ENCODE data around the gene AKAP13.
"Not testable (repeated sequence)": the region's sequence is repeated elsewhere in the genome, so short reads cannot be mapped to it uniquely, and the experiment has no call there.

AKAP13 gene

GRCh38 chr15:85414991-85415390, 34.6 kb downstream of the AKAP13 start:
- DNase-seq: no peak

- no peak for DNase-seq
These were observed 35.4 kb downstream of the AKAP13 start for GRCh38 chr15:85415783-85416182.

- no peak for DNase-seq
These were observed 36.9 kb downstream of the AKAP13 start for GRCh38 chr15:85417276-85417675.

GRCh38 chr15:85419161-85419560, 38.8 kb downstream of the AKAP13 start:
- DNase-seq: no peak

- DNase-seq: no peak
These were observed 40.9 kb downstream of the AKAP13 start for GRCh38 chr15:85421116-85421925.

- no peak for DNase-seq
These were observed 42.2 kb downstream of the AKAP13 start for GRCh38 chr15:85422607-85423006.

GRCh38 chr15:85423256-85423655, 42.9 kb downstream of the AKAP13 start:
- DNase-seq: no peak

GRCh38 chr15:85424154-85424553, 43.8 kb downstream of the AKAP13 start:
- DNase-seq: no peak

- DNase-seq: no peak
These were observed 46.1 kb downstream of the AKAP13 start for GRCh38 chr15:85426481-85426880.

GRCh38 chr15:85427286-85428028, 47.1 kb downstream of the AKAP13 start:
- DNase-seq: no peak

GRCh38 chr15:85429522-85429921, 49.1 kb downstream of the AKAP13 start:
- DNase-seq: no peak

- DNase-seq: peak; percentile 38
These were observed 50.2 kb downstream of the AKAP13 start for GRCh38 chr15:85430406-85431204.

GRCh38 chr15:85439996-85440395, 59.6 kb downstream of the AKAP13 start:
- no peak for DNase-seq

GRCh38 chr15:85440451-85440850, 60.0 kb downstream of the AKAP13 start:
- no peak for DNase-seq

- not testable (repeated sequence) for DNase-seq
These were observed 61.5 kb downstream of the AKAP13 start for GRCh38 chr15:85441854-85442253.

GRCh38 chr15:85443046-85443445, 62.6 kb downstream of the AKAP13 start:
- no peak for DNase-seq

- peak; percentile 55 for DNase-seq
These were observed 63.2 kb downstream of the AKAP13 start for GRCh38 chr15:85443593-85444087.

- no peak for DNase-seq
These were observed 63.8 kb downstream of the AKAP13 start for GRCh38 chr15:85444122-85444745.

GRCh38 chr15:85445361-85445760, 65.0 kb downstream of the AKAP13 start:
- no peak for DNase-seq

GRCh38 chr15:85451099-85451700, 70.8 kb downstream of the AKAP13 start:
- DNase-seq: no peak

GRCh38 chr15:85452436-85452835, 72.0 kb downstream of the AKAP13 start:
- no peak for DNase-seq

GRCh38 chr15:85453144-85453872, 72.9 kb downstream of the AKAP13 start:
- no peak for DNase-seq
